ENCODE data around the gene DLG2.
A peak's percentile ranks its signal among the peaks of the same experiment; 100 is the strongest.

The DLG2 gene

GRCh38 chr11:85133636-85134035, 493.5 kb downstream of the DLG2 start:
- Histone ChIP-seq H3K27ac (ENCODE audit: low read length) (no peak overlapping the region), H3K79me2 (ENCODE audit: low read length) (no peaks in the 10 kb centered on the region), H3K36me3 (replicated peaks; ENCODE audit: low read depth, low read length) (peaks cover 6% of the 10 kb centered on the region), H2AFZ (ENCODE audit: low read depth, low read length) (no peak overlapping the region), H3K27me3 (ENCODE audit: low read depth, low read length) (no peaks in the 10 kb centered on the region), H3K4me3 (ENCODE audit: low read length) (no peak overlapping the region), H3K9ac (ENCODE audit: low read length) (no peak overlapping the region), H4K20me1 (ENCODE audit: insufficient read depth, low read length) (no peaks in the 10 kb centered on the region), H3K4me1 (ENCODE audit: low read length) (peaks cover 6% of the 10 kb centered on the region), H3K4me2 (ENCODE audit: low read length) (no peak overlapping the region), H3K9me3 (ENCODE audit: insufficient read depth, low read length) (0 out of 2 replicates have a peak, but pooled peaks cover 2% of the 10 kb centered on the region)
- no peak for TF ChIP-seq EZH2phosphoT487 (IDR thresholded peaks at IDR 0.05; ENCODE audit: low read depth)
- no peak for TF ChIP-seq CTCF (IDR thresholded peaks at IDR 0.05; ENCODE audit: low read depth, low read length)

- no peak overlapping the region for H3K9ac ChIP-seq (ENCODE audit: low read length)
- H4K20me1 ChIP-seq (ENCODE audit: insufficient read depth, low read length) = no peaks in the 10 kb centered on the region
- H3K9me3 ChIP-seq (ENCODE audit: insufficient read depth, low read length) = 0 out of 2 replicates have a peak, but pooled peaks cover 2% of the 10 kb centered on the region
- no peaks in the 10 kb centered on the region for H3K79me2 ChIP-seq (ENCODE audit: low read length)
- H3K4me2 ChIP-seq (ENCODE audit: low read length) = no peak overlapping the region
- no peak overlapping the region for H2AFZ ChIP-seq (ENCODE audit: low read depth, low read length)
- H3K27ac ChIP-seq (ENCODE audit: low read length) = no peak overlapping the region
- H3K4me1 ChIP-seq (ENCODE audit: low read length) = peaks cover 10% of the 10 kb centered on the region
- TF ChIP-seq CTCF (IDR thresholded peaks at IDR 0.05; ENCODE audit: low read depth, low read length) (no peak), EZH2phosphoT487 (IDR thresholded peaks at IDR 0.05; ENCODE audit: low read depth) (no peak)
- no peaks in the 10 kb centered on the region for H3K27me3 ChIP-seq (ENCODE audit: low read depth, low read length)
- peaks cover 10% of the 10 kb centered on the region for H3K36me3 ChIP-seq (replicated peaks; ENCODE audit: low read depth, low read length)
- H3K4me3 ChIP-seq (ENCODE audit: low read length) = no peak overlapping the region
Observed at GRCh38 chr11:85132851-85133585, 494.1 kb downstream of the DLG2 start.

GRCh38 chr11:85127349-85127748, 499.8 kb downstream of the DLG2 start:
- Histone ChIP-seq H3K9me3 (ENCODE audit: insufficient read depth, low read length) (peaks cover 15% of the 10 kb centered on the region), H3K79me2 (ENCODE audit: low read length) (no peaks in the 10 kb centered on the region), H3K27me3 (ENCODE audit: low read depth, low read length) (no peaks in the 10 kb centered on the region), H4K20me1 (ENCODE audit: insufficient read depth, low read length) (no peaks in the 10 kb centered on the region), H3K4me2 (ENCODE audit: low read length) (peak overlapping the region; percentile 16; the same call in 1 of the 2 replicates), H3K4me1 (ENCODE audit: low read length) (peaks cover 47% of the 10 kb centered on the region), H3K9ac (ENCODE audit: low read length) (no peak overlapping the region), H3K27ac (ENCODE audit: low read length) (peak overlapping the region; percentile 17; the same call in 1 of the 2 replicates), H3K4me3 (ENCODE audit: low read length) (no peak overlapping the region), H3K36me3 (replicated peaks; ENCODE audit: low read depth, low read length) (peaks cover 39% of the 10 kb centered on the region), H2AFZ (ENCODE audit: low read depth, low read length) (peak overlapping the region; percentile 42; the same call in 1 of the 2 replicates)
- TF ChIP-seq EZH2phosphoT487 (IDR thresholded peaks at IDR 0.05; ENCODE audit: low read depth) = no peak
- TF ChIP-seq CTCF (IDR thresholded peaks at IDR 0.05; ENCODE audit: low read depth, low read length) = no peak

- Histone ChIP-seq H2AFZ (ENCODE audit: low read depth, low read length) (peak overlapping the region; percentile 61; the same call in 1 of the 2 replicates), H4K20me1 (ENCODE audit: insufficient read depth, low read length) (no peaks in the 10 kb centered on the region), H3K36me3 (replicated peaks; ENCODE audit: low read depth, low read length) (peaks cover 49% of the 10 kb centered on the region), H3K9me3 (ENCODE audit: insufficient read depth, low read length) (peaks cover 23% of the 10 kb centered on the region), H3K27me3 (ENCODE audit: low read depth, low read length) (no peaks in the 10 kb centered on the region), H3K4me1 (ENCODE audit: low read length) (peaks cover 46% of the 10 kb centered on the region), H3K4me3 (ENCODE audit: low read length) (peak overlapping the region; percentile 54), H3K4me2 (ENCODE audit: low read length) (peak overlapping the region; percentile 74), H3K9ac (ENCODE audit: low read length) (peak overlapping the region; percentile 69), H3K27ac (ENCODE audit: low read length) (peak overlapping the region; percentile 93), H3K79me2 (ENCODE audit: low read length) (no peaks in the 10 kb centered on the region)
- TF ChIP-seq EZH2phosphoT487 (IDR thresholded peaks at IDR 0.05; ENCODE audit: low read depth) (no peak), CTCF (IDR thresholded peaks at IDR 0.05; ENCODE audit: low read depth, low read length) (no peak)
Observed at GRCh38 chr11:85123752-85124231, 503.4 kb downstream of the DLG2 start.
